Type B pancreatic cell (in vitro differentiated cells): ENCODE results near the gene FBXW7. TPM values are rescaled to one million over a fixed set of nuclear protein-coding genes. Genes with fewer than 3 reads are reported as not detected.

ENCODE experiments used
- DNase-seq: peaks from one replicate; pipeline ENCODE4 v3.0.0; 2021; ENCODE audit warnings: mixed read lengths; ENCODE audit not compliant: unreplicated experiment; ENCODE audit errors: extremely low spot score
- H3K27ac Mint-ChIP-seq: 2 replicates; pipeline ENCODE4 v1.8.0; 2021; ENCODE audit warnings: mild to moderate bottlenecking, mixed read lengths
- H3K27me3 Mint-ChIP-seq: 2 replicates; pipeline ENCODE4 v1.8.0; 2021; ENCODE audit warnings: mixed read lengths
- H3K36me3 Mint-ChIP-seq: 2 replicates; pipeline ENCODE4 v1.8.0; 2021; ENCODE audit warnings: mixed read lengths
- H3K4me1 Mint-ChIP-seq: one replicate; pipeline ENCODE4 v1.8.0; 2021; ENCODE audit warnings: mixed read lengths; ENCODE audit not compliant: unreplicated experiment
- H3K4me3 Mint-ChIP-seq: 2 replicates; pipeline ENCODE4 v1.8.0; 2021; ENCODE audit warnings: mild to moderate bottlenecking, mixed read lengths
- H3K9me3 Mint-ChIP-seq: 2 replicates; pipeline ENCODE4 v1.8.0; 2021; ENCODE audit warnings: mixed read lengths
- total RNA-seq: library from RNA; stranded (reverse); gene quantifications from 2 replicates; pipeline ENCODE4 v1.2.1, GENCODE V29; 2021; ENCODE audit warnings: low replicate concordance
- TF ChIP-seq, protein P1 (sequence below): fragments of 200-600 bp; sonication (generic); conservative IDR thresholded peaks from 2 replicates; pipeline ENCODE4 v1.5.0; 2021; ENCODE audit warnings: antibody characterized with exemption, mild to moderate bottlenecking

FBXW7 gene
- total RNA-seq, 1 donor from 2014 or later: 53.0 TPM

DNA sequence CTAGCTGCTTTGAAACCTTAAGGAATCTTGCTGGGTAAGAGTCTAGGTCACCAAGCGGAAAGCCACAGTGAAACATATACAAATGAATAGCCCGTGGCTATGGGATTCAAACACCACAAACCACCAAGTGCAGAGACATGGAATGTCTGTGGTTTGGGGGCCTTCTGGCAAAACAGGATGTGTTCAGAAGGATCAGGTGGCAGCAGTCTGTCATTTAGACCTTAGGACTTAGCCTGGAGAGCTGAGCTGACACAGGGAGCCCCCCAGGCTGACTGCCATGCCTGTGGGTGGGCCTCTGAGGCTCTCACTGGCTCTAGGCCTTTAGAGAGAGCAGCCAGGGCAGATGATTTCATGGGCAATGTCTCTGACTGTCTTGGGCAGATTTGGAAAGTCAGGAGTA lies 225.6 kb downstream of the FBXW7 start:
- no peak overlapping the region for H3K27ac Mint-ChIP-seq

DNA sequence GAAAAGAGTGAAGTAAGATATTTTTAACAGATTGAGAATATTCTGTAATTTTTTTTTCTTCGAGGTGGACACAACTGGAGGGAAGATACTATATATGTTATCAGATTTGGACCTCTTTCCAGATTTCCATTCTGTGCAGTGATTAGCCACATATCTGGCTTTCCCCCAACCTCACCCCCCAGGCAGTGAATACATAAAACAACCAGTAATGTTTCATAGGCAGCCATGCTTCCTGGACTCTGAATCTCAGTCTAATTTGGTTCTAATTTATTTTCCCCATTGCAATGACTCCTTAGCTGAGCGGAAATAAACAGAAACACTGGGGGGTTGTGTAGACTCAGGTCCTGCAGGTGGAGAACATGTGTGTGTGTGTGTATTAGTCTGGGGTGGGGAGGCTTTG lies 226.5 kb downstream of the FBXW7 start:
- no peaks in the 10 kb centered on the region for H3K36me3 Mint-ChIP-seq
- peaks cover 16% of the 10 kb centered on the region for H3K4me1 Mint-ChIP-seq
- TF ChIP-seq, protein P1, sequence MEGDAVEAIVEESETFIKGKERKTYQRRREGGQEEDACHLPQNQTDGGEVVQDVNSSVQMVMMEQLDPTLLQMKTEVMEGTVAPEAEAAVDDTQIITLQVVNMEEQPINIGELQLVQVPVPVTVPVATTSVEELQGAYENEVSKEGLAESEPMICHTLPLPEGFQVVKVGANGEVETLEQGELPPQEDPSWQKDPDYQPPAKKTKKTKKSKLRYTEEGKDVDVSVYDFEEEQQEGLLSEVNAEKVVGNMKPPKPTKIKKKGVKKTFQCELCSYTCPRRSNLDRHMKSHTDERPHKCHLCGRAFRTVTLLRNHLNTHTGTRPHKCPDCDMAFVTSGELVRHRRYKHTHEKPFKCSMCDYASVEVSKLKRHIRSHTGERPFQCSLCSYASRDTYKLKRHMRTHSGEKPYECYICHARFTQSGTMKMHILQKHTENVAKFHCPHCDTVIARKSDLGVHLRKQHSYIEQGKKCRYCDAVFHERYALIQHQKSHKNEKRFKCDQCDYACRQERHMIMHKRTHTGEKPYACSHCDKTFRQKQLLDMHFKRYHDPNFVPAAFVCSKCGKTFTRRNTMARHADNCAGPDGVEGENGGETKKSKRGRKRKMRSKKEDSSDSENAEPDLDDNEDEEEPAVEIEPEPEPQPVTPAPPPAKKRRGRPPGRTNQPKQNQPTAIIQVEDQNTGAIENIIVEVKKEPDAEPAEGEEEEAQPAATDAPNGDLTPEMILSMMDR: no peak
- H3K27ac Mint-ChIP-seq: no peak overlapping the region
- DNase-seq: no peak
- peaks cover 2% of the 10 kb centered on the region for H3K27me3 Mint-ChIP-seq
- H3K4me3 Mint-ChIP-seq: no peak overlapping the region
- peaks cover 5% of the 10 kb centered on the region for H3K9me3 Mint-ChIP-seq

More for the DNA sequence above, 225.6 kb downstream of the FBXW7 start:
- TF ChIP-seq, protein P1: no peak
- H3K9me3 Mint-ChIP-seq: peaks cover 5% of the 10 kb centered on the region
- no peaks in the 10 kb centered on the region for H3K36me3 Mint-ChIP-seq
- no peak for DNase-seq
- no peak overlapping the region for H3K4me3 Mint-ChIP-seq
- peaks cover 2% of the 10 kb centered on the region for H3K27me3 Mint-ChIP-seq
- peaks cover 14% of the 10 kb centered on the region for H3K4me1 Mint-ChIP-seq

DNA sequence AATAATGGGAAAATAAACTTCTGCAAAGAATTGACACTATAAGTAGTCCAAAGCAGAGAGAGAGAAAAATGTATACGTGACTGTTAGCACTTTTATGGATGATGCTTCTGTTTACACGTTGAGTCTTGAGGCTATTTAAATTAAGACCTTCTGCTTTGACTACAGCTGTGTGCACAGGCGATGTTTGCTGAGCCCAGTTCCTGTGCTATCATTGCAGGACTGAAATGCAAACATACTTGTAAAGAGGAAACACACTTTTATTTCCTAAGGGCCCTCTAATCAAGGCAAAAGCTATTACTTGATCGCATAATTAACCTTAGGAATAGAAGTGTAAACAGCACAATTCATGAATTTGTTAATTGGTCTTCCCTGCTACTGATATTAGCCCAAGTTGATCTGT lies 226.9 kb downstream of the FBXW7 start:
- peaks cover 21% of the 10 kb centered on the region for H3K4me1 Mint-ChIP-seq
- peaks cover 2% of the 10 kb centered on the region for H3K27me3 Mint-ChIP-seq
- TF ChIP-seq, protein P1: no peak

DNA sequence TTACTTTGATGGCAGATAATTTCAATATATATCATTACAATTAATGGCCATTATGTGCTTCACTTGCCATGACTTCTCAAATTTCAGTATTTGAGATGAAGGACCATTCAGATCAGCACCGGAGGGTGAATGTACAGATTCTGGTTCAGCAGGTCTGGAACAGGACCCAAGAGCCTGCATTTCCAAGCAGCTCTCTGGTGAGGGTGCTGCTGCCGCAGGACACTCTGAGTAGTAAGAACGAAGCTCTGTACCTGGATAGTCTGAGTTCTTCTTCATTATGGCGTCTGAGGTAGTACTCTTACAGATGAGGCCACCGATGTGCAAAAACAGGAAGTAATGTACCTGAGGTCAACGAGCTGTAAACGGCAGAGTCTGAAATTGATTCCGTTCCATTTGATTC lies 228.2 kb downstream of the FBXW7 start:
- Mint-ChIP-seq H3K4me1 (peaks cover 21% of the 10 kb centered on the region), H3K27ac (no peak overlapping the region), H3K36me3 (no peaks in the 10 kb centered on the region), H3K9me3 (peaks cover 5% of the 10 kb centered on the region), H3K27me3 (peaks cover 2% of the 10 kb centered on the region), H3K4me3 (no peak overlapping the region)
- DNase-seq: no peak
- TF ChIP-seq, protein P1: no peak

More for the DNA sequence above, 226.9 kb downstream of the FBXW7 start:
- H3K27ac Mint-ChIP-seq: no peak overlapping the region
- no peak overlapping the region for H3K4me3 Mint-ChIP-seq
- no peaks in the 10 kb centered on the region for H3K36me3 Mint-ChIP-seq
- DNase-seq: no peak
- H3K9me3 Mint-ChIP-seq: peaks cover 5% of the 10 kb centered on the region

DNA sequence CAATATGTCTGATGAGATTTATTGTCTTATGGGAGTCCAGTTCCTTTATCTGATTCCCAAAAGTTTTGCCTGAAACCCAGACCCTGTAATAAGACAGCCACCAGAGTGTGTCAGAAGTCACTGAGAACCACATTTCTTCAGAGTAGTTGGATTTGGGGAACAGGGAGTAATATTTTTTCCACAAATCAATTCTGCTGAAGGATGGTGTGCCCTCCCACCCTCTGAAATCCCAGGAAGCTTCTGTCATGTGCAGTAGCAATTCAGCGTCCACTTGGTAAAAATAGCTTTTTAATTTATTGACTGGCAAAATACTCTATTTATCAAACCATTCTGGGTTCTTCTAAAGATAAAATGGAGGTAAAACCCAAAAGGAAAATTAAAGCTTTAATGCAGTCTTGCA lies 229.4 kb downstream of the FBXW7 start:
- TF ChIP-seq, protein P1: no peak
- peaks cover 2% of the 10 kb centered on the region for H3K27me3 Mint-ChIP-seq
- H3K4me1 Mint-ChIP-seq: peaks cover 21% of the 10 kb centered on the region
- peaks cover 5% of the 10 kb centered on the region for H3K9me3 Mint-ChIP-seq
- H3K4me3 Mint-ChIP-seq: no peak overlapping the region
- no peak for DNase-seq
- H3K27ac Mint-ChIP-seq: no peak overlapping the region
- no peaks in the 10 kb centered on the region for H3K36me3 Mint-ChIP-seq

DNA sequence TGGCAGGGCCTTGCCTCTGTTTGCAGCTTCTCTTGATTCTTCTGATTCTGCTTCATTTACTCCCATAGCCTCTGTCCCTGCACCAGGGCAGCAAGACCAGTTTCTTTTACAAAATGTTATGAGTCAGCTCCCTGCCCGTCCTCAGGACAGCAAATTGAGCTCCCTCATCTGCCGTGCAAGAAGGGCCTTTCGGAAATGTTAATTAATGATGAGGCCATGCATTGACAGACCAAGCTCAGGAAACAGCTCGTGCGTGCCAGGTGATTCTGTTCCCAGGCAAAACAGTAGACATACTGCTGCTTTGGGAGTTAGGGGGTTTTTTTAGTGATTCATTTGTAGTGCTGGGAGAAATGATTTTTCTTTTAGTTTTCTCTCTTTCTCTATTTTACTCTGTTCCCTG lies 231.7 kb downstream of the FBXW7 start:
- TF ChIP-seq, protein P1: no peak
- peaks cover 2% of the 10 kb centered on the region for H3K27me3 Mint-ChIP-seq
- H3K4me1 Mint-ChIP-seq: peaks cover 14% of the 10 kb centered on the region
- no peak overlapping the region for H3K4me3 Mint-ChIP-seq
- H3K27ac Mint-ChIP-seq: peak overlapping the region; percentile 39
- no peak for DNase-seq
- peaks cover 5% of the 10 kb centered on the region for H3K9me3 Mint-ChIP-seq
- H3K36me3 Mint-ChIP-seq: no peaks in the 10 kb centered on the region
